Uterus (tissue), 2 donors: ENCODE results near the gene CCZ1.
"Not testable (repeated sequence)": the region's sequence is repeated elsewhere in the genome, so short reads cannot be mapped to it uniquely, and the experiment has no call there.

Source experiments
- POLR2A ChIP-seq, 2 donors: fragments of 450-650 bp; IDR thresholded peaks; one replicate each; pipeline ENCODE4 v1.6.1; 2016; ENCODE audit warnings: antibody characterized with exemption in 2 of 2, mild to moderate bottlenecking in 1 of 2, moderate library complexity in 1 of 2
- TF ChIP-seq, protein P1 (sequence below), 4 experiments: fragments of 200-600 bp in 2 of 4; fragments of 450-650 bp in 2 of 4; sonication (generic) in 2 of 4; IDR thresholded peaks; one replicate each; pipeline ENCODE4 v1.5.1; 2016 to 2019; ENCODE audit warnings: antibody characterized with exemption in 4 of 4, mild to moderate bottlenecking in 2 of 4, moderate library complexity in 1 of 4

- not testable (repeated sequence) for TF ChIP-seq POLR2A (IDR thresholded peaks at IDR 0.05)
- TF ChIP-seq, protein P1, sequence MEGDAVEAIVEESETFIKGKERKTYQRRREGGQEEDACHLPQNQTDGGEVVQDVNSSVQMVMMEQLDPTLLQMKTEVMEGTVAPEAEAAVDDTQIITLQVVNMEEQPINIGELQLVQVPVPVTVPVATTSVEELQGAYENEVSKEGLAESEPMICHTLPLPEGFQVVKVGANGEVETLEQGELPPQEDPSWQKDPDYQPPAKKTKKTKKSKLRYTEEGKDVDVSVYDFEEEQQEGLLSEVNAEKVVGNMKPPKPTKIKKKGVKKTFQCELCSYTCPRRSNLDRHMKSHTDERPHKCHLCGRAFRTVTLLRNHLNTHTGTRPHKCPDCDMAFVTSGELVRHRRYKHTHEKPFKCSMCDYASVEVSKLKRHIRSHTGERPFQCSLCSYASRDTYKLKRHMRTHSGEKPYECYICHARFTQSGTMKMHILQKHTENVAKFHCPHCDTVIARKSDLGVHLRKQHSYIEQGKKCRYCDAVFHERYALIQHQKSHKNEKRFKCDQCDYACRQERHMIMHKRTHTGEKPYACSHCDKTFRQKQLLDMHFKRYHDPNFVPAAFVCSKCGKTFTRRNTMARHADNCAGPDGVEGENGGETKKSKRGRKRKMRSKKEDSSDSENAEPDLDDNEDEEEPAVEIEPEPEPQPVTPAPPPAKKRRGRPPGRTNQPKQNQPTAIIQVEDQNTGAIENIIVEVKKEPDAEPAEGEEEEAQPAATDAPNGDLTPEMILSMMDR (IDR thresholded peaks at IDR 0.05), result not testable (repeated sequence)
Measured at GRCh38 chr7:5904726-5905125, 6.2 kb downstream of the CCZ1 start.
